GM18867 (cell line): Measurements from ENCODE around the gene CEP162.
"Not testable (repeated sequence)": the region's sequence is repeated elsewhere in the genome, so short reads cannot be mapped to it uniquely, and the experiment has no call there.

ENCODE experiments used
- ATAC-seq: cut with Tn5 transposase; IDR thresholded peaks from one replicate; pipeline ENCODE4 v1.9.1; 2021; ENCODE audit warnings: mild to moderate bottlenecking, moderate library complexity; ENCODE audit not compliant: unreplicated experiment

CEP162 gene, protein sequence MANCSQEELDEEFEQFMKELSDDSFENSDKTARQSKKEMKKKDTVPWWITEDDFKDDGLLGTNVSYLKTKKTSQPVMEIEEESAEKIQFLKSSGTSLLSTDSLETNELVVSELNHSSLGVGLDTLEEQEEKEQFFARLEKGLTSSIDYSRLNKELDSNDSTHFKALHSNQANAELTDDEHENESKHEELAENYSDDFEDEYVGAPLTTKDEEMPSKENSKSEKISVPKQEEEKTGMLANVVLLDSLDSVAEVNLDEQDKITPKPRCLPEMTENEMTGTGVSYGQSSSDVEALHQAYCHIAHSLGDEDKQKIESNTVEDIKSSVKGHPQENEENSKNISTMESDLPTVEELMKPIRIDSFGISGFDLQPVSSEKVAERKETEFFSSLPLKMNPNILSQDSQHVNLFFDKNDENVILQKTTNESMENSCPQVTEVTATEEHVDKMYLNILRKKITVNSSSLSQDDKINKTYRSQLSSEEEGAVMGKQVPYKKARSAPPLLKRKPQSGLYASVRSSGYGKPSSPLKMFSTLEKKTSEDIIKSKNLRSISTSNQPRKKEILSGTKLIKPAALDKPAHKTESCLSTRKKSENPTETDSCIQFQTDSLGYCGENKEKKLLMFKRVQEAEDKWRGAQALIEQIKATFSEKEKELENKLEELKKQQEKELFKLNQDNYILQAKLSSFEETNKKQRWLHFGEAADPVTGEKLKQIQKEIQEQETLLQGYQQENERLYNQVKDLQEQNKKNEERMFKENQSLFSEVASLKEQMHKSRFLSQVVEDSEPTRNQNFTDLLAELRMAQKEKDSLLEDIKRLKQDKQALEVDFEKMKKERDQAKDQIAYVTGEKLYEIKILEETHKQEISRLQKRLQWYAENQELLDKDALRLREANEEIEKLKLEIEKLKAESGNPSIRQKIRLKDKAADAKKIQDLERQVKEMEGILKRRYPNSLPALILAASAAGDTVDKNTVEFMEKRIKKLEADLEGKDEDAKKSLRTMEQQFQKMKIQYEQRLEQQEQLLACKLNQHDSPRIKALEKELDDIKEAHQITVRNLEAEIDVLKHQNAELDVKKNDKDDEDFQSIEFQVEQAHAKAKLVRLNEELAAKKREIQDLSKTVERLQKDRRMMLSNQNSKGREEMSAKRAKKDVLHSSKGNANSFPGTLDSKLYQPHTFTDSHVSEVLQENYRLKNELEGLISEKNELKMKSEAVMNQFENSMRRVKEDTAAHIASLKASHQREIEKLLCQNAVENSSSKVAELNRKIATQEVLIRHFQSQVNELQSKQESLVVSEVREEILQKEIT (N-terminal part only)

DNA sequence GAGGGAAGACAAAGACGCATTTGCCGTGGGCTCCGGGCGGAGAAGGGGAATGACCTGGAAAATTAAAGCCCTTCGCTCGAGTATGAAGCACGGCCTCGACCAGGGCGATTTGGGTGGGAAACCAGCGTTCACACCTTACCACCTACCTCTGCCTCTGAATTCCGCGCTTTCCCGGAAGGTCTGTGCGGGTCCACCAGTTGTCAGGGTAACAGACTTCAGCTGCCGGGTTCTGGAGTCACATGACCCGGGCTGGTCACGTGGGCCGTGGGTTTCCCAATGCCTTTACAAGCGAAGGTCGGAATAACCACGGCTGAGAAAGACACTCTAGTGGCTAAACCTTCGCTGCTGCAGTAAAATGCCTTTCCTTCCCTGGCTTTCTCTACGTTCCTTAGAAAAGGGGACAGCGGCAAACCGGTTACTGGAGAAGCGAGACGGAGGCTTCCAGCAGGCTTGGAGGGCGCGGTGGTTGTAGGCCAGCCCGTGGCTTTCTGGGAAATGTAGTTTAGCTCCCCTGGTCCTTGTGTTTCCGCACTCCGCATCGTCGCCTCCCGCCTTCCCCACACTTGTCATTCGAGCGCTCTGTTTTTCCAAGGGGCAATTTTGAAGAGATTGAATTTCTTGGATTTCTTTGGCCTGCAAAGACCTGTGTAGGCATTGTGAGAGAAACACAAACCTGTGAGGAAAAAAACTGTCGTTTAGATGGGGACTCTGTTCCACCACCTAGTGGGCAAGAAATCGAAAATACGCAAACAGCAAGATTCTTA is at the start of gene CEP162:
CEP162 (minus strand) TSS at position 210 of the 764 bp plus-strand sequence. CDS start 1,250 bp downstream, outside the sequence.
- ATAC-seq = peak; percentile 98

DNA sequence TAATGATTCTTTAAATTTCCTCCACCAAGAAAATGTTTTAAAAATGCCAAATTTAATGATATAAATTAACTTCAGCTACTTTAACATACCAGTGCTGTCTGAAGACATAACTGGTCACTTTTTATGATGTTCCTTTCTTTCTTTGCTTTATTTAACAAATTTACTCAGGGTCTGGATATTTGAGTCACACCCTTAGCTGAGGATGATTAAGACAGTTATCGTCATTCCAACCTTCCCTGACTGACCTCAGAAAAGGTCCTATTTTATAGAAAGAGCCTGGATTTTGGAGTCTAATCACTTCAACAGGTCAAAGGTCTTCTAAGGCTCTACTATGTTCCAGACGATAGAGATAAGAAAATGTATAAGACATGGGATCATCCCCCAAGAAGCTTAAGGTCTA is 47.4 kb upstream of the CEP162 start:
- no peak for ATAC-seq

DNA sequence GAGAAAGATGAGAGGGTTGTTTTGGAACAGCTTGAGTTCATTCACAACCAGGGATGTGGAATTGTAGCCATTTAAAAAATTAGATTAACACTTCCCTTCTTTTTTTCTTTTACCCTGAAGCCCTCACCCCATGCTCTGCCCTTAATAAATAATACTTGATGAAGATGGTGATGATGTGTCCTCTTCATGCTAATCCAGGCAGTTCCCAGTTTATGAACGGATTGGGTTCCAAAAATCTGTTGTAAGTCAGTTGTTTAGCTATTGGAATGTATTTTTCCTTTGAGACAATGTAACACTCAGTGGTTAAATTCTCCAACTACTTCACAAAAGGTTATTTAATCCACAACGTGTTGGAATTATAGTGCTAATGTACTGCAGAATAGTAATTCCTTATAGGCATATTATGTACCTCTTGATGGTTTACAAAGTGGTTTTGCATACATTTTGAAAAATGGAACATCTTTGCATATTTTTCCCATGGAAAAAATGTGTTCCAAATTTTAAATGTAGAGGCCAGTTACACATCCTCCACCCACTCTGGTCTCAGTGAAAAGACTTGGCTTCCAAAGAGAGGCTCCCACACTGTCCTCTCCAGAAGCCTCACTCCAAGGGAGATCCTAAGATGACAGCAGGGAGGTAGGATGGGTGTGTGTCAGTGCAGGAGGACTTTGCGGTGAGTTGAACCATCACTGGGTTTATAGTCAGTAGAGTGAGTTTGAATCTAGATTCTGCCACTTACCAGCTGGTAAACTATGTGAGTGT is 45.8 kb upstream of the CEP162 start:
- no peak for ATAC-seq

- no peak for ATAC-seq
Observed at GRCh38 chr6:84272298-84272697, 44.9 kb upstream of the CEP162 start.

- ATAC-seq = no peak
Observed at GRCh38 chr6:84271061-84271716, 43.7 kb upstream of the CEP162 start.

GRCh38 chr6:84269947-84270733 is 42.7 kb upstream of the CEP162 start:
- no peak for ATAC-seq

DNA sequence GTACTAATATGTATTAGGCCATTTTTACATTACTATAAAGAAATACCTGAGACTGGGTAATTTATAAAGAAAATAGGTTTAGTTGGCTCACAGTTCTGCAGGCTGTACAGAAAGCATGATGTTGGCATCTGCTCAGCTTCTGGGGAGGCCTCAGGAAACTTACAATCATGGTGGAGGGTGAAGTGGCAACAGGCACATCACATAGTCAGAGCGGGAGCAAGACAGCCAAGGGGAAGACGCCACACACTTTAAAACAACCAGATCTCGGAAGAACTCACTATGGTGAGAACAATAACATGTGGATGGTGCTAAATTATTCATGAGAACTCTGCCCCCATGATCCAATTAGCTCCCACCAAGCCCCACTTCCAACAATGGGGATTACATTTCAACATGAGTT is 41.3 kb upstream of the CEP162 start:
- no peak for ATAC-seq

GRCh38 chr6:84263557-84263956 is 36.1 kb upstream of the CEP162 start:
- no peak for ATAC-seq

- ATAC-seq = no peak
Observed at GRCh38 chr6:84260926-84261325, 33.5 kb upstream of the CEP162 start.

DNA sequence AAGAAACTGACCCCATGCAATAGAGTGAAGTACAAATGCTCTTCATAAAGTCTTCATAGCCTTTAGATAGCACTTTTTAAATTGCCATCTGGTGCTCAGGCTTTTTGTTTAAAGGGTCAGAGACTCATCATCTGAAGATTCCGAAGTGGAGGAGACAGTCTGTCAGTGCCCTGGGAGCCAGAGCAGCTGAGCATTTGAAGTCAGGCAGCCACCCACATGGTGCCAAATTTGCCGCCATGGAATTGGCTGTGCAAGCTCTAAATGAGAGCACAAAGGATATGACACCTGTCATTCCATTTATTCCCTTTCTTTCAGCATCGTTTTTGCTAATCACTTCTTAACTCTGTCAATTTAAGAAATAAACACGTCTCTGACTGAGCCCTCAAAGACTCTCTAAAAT is 32.8 kb upstream of the CEP162 start:
- no peak for ATAC-seq

DNA sequence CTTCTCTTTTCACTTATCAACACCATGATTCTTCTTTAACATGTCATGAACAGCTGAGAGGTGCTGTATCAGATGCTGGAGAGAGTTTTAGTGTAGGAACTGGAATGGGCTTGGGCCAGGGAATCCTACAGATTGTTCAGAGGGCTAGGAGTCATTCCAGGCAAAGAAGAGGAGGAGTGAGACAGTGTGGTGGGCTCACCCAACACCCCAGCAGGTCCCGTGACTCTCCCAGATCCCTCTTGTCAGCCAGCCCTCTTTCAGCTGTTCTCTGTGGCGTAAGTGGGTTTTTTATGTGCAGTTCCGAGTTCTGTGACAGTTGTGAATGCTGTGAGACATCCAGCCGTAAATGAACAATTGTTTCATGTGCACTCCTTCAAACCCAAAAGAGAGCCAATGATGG is 31.4 kb upstream of the CEP162 start:
- no peak for ATAC-seq

DNA sequence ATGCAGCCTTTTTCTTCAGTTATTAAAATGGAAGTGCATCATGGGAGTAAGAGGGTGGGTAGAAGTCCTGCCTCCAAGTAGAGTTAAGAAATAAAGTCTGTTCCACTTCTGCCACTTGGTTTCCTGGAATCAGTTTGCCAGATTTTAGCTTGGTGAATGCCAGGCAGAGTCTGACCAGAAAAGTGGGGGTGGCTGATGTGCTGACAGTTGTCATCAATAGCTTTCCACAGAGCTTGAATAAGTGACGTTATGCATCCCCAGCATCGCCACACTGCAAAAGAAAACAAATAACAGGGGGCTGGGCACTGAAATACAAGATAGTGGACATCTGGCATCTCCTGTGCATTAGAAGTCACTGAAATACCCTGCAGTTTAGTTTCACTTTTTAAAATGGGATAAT is 30.8 kb upstream of the CEP162 start:
- ATAC-seq = no peak

GRCh38 chr6:84255641-84256040 is 28.2 kb upstream of the CEP162 start:
- ATAC-seq = no peak

GRCh38 chr6:84253380-84253779 is 25.9 kb upstream of the CEP162 start:
- no peak for ATAC-seq

DNA sequence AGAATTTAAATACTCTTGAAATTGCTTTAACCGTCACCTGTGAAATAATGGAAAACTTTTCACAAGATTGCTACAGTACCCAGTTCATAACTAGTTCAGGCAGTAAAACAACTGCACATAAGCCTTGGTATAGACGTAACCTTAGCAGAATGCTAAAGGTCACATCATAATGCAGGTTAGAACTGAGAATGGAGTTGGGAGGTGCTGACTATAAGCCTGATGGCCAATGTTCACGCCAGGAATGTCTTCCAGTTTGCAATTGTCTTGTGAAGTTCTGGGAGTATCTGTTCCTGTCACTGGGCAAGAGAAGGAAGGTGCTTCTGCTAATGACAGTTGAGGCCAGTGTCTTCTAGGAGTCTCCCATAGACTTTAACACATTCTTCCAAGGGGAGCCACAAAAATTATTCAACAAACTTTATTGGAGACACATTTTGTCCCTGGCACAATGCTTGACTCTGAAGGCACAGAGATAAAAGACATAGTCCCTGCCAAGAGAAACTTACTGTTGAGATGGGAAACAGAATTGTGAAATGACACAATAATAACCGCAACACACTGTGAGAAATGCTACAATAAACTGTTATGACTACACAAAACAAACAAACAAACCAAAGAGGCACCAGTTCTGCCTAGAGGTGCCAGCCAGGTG is 24.6 kb upstream of the CEP162 start:
- no peak for ATAC-seq

GRCh38 chr6:84249724-84250123 is 22.3 kb upstream of the CEP162 start:
- ATAC-seq = no peak

DNA sequence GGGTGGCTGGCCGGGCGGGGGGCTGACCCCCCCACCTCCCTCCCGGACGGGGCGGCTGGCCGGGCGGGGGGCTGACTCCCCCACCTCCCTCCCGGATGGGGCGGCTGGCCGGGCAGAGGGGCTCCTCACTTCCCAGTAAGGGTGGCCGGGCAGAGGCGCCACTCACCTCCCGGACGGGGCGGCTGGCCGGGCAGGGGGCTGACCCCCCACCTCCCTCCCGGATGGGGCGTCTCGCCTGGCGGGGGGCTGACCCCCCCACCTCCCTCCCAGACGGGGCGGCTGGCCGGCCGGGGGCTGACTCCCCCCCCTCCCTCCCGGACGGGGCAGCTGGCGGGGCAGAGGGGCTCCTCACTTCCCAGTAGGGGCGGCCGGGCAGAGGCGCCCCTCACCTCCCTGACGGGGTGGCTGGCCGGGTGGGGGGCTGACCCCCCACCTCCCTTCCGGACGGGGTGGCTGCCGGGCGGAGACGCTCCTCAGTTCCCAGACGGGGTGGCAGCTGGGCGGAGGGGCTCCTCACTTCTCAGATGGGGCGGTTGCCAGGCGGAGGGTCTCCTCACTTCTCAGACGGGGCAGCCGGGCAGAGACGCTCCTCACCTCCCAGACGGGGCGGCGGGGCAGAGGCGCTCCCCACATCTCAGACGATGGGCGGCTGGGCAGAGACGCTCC is 17.1 kb upstream of the CEP162 start:
- ATAC-seq = not testable (repeated sequence)
